ENCODE results near the gene RPTOR.

Gene RPTOR

DNA sequence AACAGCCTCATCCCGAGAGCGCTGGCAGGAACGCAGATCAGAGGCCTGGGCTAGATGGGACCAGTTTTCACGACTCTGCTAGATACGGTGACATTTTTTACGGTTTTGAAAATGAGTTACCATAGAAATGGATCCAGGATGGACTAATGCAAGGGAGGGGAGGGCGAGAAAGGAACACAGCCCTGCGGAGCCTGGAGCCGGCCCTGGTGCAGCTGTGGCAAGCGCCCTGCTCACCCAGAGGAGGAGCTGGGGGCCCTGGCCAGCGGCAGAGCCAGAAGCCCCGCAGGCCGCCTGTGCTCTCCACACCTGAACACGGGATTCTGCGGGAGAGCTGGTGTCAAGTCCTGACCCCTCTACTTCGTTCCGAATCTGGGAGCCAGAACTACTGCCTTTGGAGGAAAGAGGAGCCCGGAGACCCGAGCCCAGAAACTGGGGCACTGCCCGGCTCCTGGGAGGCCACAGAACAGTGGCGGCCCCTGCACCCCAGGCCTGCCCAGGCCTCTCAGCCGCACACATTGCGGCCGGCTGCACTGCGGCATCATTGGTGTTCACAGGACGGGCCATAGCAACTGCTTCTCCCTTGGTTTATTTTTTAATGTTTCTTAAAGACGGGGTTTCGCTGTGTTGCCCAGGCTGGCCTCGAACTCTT, 358.4 kb downstream of the RPTOR start:
- no peak for DNase-seq

DNA sequence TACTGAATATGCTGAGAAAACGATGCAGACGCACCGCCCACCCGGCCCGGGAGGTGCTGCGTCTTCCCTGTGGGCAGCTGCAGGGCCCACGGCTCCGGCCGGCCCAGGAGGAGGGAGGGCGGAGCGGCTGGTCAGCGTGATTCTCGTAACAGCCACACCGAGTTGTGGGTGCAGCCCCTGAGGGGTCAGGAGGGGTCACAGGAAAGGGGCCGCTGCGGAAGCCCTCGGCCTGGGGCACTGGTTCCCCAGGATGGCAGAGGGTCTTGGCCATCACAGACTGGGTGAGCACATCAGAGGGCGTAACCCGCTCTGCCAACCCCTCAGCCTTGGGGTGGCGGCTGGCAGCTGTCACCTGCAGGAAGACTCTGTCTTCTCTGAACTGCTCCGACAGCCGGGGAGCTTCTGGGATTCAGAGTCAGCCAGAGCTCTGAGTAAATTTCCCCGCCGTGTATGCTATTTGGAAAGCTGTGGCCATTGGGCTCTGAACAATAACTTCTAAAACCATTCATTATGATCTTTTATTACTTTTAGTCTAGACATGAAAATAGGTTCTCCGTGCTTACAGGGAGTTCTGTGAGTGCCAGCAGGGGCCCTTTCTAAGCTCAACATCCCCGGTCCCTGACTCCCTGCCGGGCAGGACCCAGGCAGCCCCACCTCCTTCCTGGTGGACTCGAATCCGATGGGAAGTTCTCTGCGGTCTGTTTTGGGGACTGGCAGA, 359.6 kb downstream of the RPTOR start:
- no peak for DNase-seq

DNA sequence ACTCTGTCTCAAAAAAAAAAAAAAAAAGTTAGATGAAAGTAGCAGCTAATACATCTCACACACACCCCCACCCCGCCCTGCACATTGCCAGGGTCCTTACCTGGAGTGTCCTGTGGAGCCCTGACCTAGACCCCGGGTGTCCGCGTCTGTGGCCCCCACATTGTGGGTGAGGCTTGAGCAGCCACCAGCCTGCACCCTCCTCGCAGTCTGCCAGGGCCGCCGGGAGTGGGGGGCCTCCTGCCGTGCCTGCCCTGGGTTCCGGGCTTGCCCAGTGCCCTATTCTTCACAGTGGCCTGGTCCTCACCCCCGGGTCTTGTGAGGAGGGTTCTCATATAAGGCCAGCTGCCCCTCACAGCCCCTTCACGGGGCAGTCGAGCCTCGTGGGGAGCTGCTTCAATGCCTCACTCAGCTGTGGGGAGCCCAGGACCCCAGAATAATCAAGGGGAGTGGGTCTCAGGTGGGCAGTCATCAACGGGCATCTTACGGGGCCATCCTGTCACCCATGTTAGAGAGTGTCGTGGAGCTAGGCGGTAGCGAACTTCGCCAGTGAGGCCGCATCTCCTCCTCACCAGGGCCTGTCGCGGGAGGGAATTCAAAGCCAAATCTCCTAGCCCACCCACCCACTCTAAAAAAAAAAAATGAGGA, 361.1 kb downstream of the RPTOR start:
- DNase-seq = no peak

DNA sequence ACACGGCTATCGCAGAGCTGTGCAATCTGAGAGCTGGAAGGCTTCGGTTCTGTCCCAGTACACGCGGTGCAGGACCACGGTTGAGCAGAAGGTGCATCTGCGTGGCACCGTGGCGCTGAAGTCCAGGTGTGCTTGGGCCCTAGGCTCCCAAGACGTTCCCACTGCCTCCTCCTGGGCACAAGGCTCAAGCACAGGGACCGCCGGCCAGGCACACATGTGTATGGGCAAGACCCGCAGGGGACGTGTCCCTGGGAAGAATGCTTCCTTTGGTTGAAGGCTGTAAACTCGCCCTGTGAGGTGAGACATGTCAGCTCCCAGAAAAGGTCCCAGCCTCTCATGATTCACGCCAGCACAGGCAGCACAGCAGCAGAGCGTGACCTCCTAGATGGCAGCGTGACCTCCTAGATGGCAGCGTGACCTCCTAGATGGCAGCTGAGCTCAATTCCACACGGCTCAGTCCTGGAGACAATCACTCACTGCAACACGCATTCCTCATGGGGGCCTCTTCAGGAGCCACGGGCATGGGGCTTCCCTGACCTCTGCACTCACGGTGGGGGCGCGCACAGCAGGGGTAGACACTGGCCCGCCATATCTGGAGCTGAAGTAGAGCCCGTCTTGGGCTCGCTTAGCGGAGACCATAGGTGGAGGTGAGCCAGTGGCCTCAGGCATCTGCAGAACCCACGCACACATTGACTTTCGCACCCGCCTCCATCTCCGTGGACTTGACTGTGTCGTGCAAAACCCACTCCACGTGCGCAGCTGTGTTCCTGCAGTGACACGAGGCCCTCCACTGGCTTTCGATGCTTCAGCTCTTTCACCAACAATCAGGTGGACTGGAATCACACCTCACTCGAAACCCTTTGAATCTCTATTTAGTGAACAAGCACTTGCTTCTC, 362.0 kb downstream of the RPTOR start:
- DNase-seq = no peak

DNA sequence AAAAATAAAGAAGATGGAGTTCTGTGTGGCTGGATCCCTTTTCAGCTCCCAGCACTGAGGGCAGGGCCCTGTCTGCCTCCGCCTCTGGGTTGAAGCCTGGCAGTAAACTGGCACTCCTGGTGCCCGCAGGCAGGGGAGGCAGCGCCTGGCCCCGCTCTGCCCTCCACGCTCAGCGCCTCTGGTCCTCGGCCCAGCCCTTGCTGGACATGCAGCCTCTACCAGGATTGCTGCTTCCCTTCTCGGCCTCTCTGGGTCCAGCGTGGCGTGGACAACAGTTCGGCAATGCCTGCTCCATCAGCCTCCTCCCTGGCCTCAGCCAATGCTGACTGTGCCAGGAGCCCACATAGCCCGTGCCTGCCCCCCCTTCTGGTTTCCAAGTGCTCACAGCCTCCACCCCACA, 362.6 kb downstream of the RPTOR start:
- DNase-seq = no peak

DNA sequence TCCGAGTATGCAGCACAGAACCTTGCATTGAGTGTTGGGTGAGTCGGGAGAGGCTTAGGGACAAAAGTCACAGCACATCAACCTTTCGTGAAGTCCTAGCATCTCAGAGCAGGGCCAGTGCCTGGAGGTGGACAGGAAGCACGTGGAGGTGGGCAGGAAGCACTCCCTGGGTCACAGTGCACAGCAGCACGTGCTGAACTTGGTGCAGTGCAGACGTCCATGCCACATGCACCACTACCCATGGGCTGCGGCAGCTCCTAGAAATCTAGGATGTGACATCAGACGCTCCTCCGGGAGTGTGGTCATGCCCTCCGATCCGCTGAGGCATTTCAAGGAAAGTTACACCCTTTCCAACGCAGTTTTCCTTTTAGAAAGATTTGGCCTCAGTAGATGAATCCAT, 363.6 kb downstream of the RPTOR start:
- no peak for DNase-seq

DNA sequence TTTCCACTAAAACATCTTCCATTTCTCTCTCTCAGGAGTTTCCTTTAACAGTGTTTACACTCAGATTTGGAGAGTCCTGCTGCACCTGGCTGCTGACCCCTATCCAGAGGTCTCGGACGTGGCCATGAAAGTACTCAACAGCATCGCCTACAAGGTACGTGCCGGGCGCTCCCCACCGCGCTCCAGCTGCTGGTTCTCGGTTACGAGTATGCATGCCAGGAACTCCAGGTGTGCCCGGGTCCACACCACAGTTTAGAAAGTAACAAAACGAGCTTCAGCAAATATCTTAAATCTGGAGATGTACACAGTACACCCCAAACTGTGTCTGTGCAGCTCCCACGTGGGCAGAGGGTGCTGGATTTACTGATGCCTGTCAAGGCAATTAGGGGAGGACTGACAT, 364.1 kb downstream of the RPTOR start:
- DNase-seq = no peak

DNA sequence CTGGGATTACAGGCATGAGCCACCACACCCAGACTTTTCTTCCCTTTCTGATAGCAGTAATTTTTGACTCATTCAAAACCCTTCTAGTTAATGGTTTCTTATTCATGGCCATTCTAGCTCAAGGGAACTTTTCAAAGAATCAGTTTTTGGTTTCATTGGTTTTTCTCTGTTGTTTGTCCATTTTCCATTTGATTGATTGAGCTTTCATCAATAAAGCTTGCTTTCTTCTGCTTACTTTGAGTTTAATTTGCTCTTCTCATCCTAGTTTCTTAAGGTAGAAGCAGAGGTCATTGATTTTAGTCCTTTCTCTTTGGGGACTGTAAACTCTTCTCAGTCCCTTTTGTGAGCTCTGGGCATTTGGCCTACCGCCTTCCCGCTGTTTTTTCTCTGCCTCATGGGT, 365.0 kb downstream of the RPTOR start:
- DNase-seq = no peak

DNA sequence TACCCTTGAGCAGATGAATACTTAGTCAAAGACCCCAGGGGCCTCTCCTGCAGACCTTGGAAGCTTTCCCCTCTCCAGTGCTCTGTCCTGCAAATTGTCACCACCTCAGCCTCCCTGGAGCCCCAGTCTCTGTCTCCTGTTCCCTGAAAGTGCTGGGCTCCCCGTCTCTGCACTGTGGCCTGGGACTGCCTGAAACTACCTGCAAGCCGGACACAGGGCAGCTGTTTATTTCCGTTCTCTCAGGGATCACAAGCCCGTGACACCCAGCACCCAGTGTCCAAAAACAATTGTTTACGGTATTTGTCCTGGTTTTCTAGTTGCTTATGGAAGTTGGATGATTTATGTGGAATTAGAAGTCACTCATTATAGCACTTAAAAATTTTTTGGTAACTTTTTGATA, 365.4 kb downstream of the RPTOR start:
- DNase-seq = no peak

DNA sequence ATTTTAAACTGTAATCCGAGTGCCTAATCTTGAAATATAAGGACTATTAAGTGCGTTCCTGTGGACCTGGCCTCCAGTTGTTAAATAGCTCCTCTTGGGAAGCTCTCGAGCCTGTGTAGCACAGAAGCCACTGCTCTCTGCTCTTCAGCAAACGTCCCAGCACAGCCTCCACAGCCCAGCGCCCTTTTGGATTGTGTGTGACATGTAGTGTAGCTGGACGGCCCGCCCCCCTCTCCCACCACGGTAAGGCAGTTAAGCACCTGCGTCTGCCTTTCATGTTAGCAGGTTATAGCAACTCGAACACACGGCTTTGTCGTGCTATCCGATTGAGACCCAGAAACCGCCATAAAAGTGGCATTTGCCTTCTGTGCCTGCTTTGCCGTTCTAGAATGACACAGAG, 367.8 kb downstream of the RPTOR start:
- no peak for DNase-seq

DNA sequence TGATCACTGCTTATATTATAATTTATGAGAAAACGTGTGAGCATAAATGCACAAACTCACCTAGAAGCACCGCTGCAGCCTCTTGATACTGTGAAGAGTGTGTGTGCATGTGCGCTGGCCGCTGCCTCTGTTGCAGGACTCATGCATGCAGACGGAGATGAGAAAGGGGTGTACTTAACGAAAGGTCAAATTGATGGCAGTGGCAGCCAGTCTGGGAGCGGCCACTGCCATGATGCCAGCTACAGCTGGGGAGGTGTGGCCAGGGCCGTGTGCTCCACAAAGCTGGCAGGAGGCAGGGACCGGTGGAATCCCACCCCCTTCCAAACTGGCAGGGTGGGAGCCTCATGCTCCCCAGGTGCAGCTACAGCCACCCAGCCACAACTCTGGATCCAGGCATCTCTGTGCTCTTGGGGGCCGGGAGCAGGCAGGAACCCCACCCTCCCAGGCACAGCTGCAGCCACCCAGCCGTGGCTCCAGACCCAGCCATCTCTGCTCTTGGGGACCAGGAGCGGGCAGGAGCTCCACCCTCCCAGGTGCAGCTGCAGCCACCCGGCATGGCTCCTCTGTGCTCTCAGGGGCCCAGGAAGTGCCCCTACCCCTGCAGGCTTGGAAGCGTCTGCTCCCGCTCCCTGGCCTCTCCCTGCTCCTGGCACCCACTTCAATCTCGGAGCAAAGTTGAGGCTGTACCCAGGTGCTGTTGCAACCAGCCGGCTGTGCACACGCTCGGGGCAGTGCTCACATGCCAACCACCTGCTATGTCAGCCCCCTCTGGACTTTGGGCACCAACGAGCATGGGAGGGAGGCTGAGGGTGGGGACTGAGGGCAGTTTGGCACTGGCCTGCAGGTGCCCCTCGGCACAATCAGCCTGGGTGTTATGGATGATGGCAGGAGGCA, 369.5 kb downstream of the RPTOR start:
- DNase-seq = no peak

DNA sequence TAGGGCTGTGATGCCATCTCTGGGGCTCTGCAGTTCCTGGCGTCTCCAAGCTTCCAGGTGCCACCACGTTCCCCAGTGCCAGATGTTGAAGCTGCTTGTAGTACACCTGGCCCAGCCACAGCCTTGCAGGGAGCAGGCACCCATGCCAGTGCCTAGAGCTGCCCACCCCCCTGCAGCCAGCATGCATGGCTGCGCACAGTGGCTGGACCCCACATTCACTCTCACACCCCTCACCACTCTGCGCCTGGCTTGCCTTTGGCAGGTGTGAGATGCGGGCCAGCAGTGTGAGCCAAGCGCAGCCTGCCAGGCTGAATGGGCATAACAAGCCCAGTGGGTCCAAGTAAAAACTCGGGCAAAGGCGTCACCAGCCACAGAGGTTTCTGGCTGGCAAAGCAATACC, 371.6 kb downstream of the RPTOR start:
- DNase-seq = no peak

DNA sequence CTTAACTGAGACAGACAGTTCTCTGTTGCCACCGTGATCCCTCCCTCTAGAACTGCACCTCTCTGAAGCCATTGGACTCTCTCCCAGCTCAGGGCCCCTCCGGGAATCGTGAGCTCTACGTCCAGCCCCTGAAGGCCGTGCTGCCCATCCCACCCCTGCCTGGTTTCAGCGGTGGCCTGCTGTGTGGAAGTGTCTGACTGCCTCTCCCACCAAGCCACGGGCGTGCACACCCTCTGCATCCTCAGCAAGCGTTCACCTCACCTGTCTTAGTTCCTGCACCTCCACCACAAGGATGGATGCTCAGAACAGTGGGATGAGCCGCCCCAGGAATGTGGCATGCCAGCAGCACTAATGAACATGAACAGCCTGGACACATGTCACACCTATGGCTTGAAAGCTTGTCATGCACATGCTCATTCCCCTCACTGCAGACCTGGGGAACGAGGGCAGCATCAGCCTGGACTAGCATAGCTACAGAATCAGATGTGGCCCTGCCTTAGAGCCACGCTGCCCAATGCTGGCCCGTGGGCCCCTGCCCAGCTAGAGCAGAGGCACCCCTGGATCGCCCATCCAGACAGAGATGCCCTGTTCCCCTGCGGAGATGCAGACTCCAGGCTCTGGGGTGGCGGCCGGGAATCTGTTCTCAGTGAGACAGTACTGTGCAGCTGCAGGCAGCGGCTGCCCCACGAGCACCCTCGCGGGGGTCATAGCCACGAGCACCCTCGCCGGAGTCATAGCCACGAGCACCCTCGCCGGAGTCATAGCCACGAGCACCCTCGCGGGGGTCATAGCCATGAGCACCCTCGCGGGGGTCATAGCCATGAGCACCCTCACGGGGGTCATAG, 373.3 kb downstream of the RPTOR start:
- DNase-seq = no peak

DNA sequence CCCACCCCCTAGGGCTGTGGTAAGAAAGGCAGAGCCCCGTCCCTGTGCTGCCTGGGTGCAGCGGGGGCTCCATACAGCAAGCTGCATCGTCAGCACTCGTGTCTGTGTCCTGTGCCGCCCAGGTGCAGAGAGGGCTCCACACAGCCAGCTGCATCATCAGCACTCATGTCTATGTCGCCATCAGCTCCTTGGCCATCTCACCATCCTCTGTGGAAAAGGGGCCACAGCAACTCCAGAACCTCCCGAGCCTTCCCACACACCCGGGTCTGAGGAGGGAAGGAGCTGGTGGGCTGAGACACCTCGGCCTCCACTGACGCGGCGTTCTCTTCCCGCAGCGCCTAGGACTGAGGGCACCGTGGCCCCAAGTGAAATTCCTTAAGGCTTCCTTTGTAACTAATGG, 374.1 kb downstream of the RPTOR start:
- DNase-seq = no peak

DNA sequence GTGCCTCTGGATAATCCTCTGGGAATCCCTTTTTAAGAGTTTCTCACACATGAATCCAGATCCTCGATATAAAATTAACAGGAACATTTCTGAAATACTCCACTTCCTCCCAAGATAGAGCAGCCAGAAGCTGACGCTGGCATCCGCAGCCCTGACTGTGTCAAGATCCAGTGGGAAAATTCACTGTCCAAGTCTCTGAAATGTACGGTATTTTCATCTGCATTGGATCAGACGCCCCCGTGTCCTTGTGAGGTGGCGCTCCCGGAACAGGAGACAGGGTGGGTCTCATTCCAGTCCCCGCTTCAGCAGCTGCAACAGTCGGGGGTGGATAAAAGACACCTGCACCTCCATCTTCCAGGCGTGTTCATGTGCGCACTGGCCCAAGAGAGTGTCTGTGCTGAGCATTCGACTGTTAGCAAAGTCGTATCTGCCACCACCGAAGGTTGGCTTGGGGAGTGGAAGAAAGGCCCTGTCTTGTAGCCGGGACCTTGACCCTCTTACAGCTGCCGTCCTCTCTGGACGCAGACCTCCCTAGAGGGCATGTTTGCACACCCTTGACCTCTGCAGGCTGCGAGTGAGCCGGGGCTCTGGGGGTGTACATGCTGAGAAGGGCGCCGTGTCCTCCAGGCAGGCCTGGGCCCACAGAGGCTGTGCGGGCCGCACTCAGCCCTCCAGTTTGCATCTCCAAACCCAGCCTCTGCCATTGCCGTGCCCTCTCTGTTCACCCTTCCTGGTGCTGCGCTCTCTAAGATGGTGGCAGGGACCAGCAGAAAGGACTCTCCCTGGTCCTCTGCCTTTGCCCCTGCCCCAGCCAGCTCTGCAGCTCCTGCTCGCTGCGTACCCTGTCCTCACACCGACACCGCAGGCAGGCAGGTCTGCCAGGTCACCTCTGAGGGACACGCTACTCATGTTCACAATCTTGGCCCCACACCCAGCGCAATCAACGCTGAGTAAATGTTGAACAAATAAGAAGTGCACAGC, 375.0 kb downstream of the RPTOR start:
- peak; percentile 71 for DNase-seq

DNA sequence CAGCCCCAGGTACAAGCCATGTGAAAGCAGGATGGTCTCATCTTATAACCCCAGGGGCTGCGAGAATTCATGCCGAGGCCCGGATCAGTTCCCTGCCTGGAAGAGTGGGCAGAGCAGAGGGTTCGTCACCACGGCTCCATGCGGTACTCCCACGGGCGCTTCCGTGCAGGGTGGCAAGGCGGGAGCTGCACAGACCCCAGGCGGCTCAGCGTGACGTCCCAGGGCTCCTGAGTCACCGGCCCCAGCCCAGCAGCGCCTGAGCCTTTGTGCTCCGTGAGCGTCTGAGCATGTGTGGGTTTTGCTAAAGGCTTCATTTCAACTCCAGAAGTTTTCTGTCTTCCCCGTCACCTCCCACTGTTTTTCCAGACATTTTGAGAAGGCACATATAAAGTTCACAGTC, 375.8 kb downstream of the RPTOR start:
- no peak for DNase-seq

DNA sequence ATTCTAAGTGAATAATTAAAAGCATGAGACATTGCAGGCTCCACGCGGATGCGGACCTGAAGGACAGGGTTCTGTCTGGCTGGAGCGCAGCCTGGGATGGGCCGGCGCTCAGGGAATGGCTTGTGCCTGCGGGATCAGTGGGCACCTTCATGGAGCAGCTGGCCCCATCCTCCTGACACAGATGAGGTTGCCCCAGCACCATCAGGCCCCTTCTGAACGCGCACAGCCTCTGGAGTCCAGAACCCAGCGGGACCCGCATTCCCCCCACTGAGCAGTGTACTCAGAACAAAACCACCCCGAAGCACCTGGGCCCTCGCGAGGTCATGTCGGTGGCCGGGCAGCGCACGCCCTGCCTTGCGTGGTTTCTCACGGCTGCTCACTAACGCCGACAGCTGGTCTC, 376.5 kb downstream of the RPTOR start:
- DNase-seq = no peak

DNA sequence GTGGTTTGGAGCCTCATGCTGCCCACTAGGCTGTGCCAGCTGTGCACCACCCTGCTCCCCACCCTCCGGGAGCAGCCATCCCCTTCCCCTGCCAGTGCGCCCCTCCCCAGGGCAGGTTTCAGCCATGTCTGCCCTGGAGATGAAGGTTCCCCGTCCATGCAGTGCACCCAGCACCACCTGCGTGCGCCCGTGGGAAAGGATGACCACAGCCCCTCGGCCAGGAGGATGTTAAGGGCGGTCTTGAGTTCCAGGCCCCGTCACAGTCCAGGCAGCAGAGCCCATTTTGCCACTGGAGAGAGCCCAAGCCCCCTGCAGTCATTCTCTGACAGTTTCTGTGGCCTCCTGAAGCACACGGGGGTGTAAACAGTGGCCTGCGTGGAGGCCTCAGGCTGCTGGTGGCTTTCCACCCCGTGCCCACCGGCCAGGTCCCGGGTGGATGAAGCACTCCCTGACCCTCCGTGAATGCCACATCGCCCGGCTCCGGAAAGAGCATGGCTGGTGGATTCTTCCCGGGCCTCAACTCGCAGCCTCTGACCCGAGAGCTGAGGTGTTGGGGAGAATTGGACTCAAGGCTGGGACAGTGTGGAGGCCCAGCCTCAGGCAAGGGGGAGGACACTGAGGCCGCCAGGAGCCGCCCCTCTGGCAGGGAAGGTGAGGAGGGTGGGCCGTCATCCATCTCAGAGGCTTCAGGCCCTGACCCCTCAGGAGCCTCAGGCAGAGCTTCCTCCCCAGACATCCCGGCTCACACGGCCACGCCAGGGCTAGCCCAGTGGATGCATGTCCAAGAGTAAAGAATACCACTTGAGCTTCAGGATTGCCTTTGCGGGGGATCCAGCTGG, 377.3 kb downstream of the RPTOR start:
- no peak for DNase-seq

DNA sequence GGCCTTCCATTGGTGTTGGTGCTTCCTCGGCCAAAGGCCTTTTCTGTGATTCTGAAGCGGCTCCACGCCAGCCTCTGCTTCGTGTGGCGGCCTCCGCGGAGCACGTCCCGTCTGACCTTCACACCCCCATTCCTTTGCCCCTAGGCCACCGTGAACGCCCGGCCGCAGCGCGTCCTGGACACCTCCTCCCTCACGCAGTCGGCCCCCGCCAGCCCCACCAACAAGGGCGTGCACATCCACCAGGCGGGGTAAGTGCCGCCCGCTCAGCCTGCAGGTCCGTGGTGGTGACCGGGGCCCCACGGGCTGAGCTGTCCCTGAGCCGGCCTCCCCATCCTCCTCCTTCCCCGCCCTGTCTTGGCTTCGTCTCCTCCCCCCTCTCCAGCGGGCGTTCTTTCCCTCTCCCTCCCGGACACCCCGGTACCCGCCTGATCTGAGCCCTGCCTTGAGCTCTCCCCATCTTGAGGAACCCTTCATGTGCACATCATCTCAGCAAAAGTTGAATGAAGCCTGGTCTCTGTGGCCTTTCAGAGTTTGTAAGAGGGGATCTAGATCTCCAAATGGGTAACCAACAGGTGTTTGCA, 378.0 kb downstream of the RPTOR start:
- DNase-seq = no peak
